Spleen (tissue), 11 donors: ENCODE data around the gene EIF4A3. TPM values are rescaled to one million over a fixed set of nuclear protein-coding genes. Genes with fewer than 3 reads are reported as not detected.

Source experiments
- DNase-seq: peaks from one replicate; pipeline ENCODE4 v3.0.0-alpha.2; 2020
- H3K27ac ChIP-seq, 8 donors: fragments of 200-600 bp; sonication (generic) in 7 of 8; 1 replicate in 4 of 8; 2 replicates in 4 of 8; pipeline versions ENCODE4 v1.5.0 to v1.8.0; 2016 to 2021; ENCODE audit warnings: inconsistent platforms in 4 of 8, mild to moderate bottlenecking in 4 of 8, moderate library complexity in 1 of 8
- H3K27me3 ChIP-seq, 7 donors: fragments of 200-600 bp; sonication (generic) in 6 of 7; replicated peaks in 1 of 7; 1 replicate in 4 of 7; 2 replicates in 3 of 7; pipeline versions ENCODE4 v1.5.0 to v1.8.0; 2016 to 2021; ENCODE audit warnings: inconsistent platforms in 3 of 7, mild to moderate bottlenecking in 1 of 7
- H3K36me3 ChIP-seq, 6 donors: fragments of 200-600 bp; sonication (generic) in 5 of 6; 1 replicate in 4 of 6; 2 replicates in 2 of 6; pipeline versions ENCODE4 v1.5.0 to v1.8.0; 2016 to 2021; ENCODE audit warnings: inconsistent platforms in 2 of 6
- H3K4me1 ChIP-seq, 6 donors: fragments of 200-600 bp; sonication (generic) in 5 of 6; 1 replicate in 3 of 6; 2 replicates in 3 of 6; pipeline versions ENCODE4 v1.5.0 to v1.8.0; 2016 to 2021; ENCODE audit warnings: inconsistent platforms in 3 of 6
- H3K4me3 ChIP-seq, 8 donors: fragments of 200-600 bp; sonication (generic) in 7 of 8; 1 replicate in 4 of 8; 2 replicates in 4 of 8; pipeline versions ENCODE4 v1.5.0 to v1.8.0; 2016 to 2021; ENCODE audit warnings: inconsistent platforms in 4 of 8, mild to moderate bottlenecking in 4 of 8, moderate library complexity in 2 of 8
- H3K9me3 ChIP-seq, 8 donors: fragments of 200-600 bp; sonication (generic) in 7 of 8; 1 replicate in 4 of 8; 2 replicates in 4 of 8; pipeline versions ENCODE4 v1.5.0 to v1.8.0; 2016 to 2021; ENCODE audit warnings: inconsistent platforms in 4 of 8
- CTCF ChIP-seq, 11 experiments: fragments of 200-600 bp in 7 of 11; fragments of 450-650 bp in 4 of 11; sonication (generic) in 4 of 11; IDR thresholded peaks in 8 of 11; conservative IDR thresholded peaks in 3 of 11; 1 replicate in 7 of 11; 2 replicates in 4 of 11; pipeline versions ENCODE4 v1.4.0 to v1.8.0; 2016 to 2021; ENCODE audit warnings: antibody characterized with exemption in 11 of 11, inconsistent platforms in 4 of 11, mild to moderate bottlenecking in 1 of 11
- POLR2A ChIP-seq, 3 donors: fragments of 450-650 bp; IDR thresholded peaks; one replicate each; pipeline ENCODE4 v1.5.1; 2017; ENCODE audit warnings: antibody characterized with exemption in 3 of 3, mild to moderate bottlenecking in 1 of 3
- POLR2AphosphoS5 ChIP-seq, 3 donors: sonication (generic); formaldehyde crosslinking; IDR thresholded peaks; one replicate each; pipeline ENCODE4 v1.5.1; 2017; ENCODE audit warnings: antibody characterized with exemption in 3 of 3
- WGBS, 5 donors: extraction: QIAGEN DNeasy Blood & Tissue Kit in 3 of 5; methylation state at CpG; one replicate each; pipeline versions ENCODE4 v1.1.5 to v1.1.7; 2013 to 2018; 5-methylcytosine and 5-hydroxymethylcytosine counted together
- intact Hi-C: fragments of 100-400 bp; cut with DNase I; formaldehyde crosslinking; loops from one replicate; pipeline ENCODE4 v1.15.0; 2023; ENCODE audit warnings: low total_unique reads
- polyA plus RNA-seq, 3 donors: library from polyadenylated mRNA; stranded (reverse); fragments of 200-250 nt; gene quantifications; one replicate each; pipeline ENCODE4 v1.2.1, GENCODE V29; 2013
- total RNA-seq, 7 donors: library from RNA; depleted of rRNA in 3 of 7; stranded (reverse); fragments of >200 nt in 3 of 7; fragmentation: NEBNext Ultra II Directional in 4 of 7; extraction: Animal tissue kit (Norgen Biotek cat#: 25700) in 4 of 7; gene quantifications; one replicate each; pipeline versions ENCODE4 v1.1.0 to v1.2.1, GENCODE V29; 2016 to 2021
- donor health status: healthy with polysubstance abuse.
- donor health status: DM: no; HTN: no; CAD: no; lungs with moderate emphysema.
- donor health status: DM: no; HTN: no; CAD: no.
- donor health status: Bipolar disorder and iron deficiency.
- donor health status: healthy.
- donor health status: DM: no; HTN: no; CAD: no.
- donor health status: DM: yes; HTN: yes; CAD: no.

EIF4A3 gene
- total and polyA plus RNA-seq, 10 donors = 37.3 to 79.5 (median 63.6) TPM

- WGBS, 5 donors = 86 to 94% (median 92%) methylated on average over 5 of the region's 5 CpGs
These were observed 22.2 kb upstream of the EIF4A3 start for GRCh38 chr17:80169107-80169506.

GRCh38 chr17:80168371-80168770 lies 21.4 kb upstream of the EIF4A3 start:
- Histone ChIP-seq H3K4me1 (no peaks in the 10 kb centered on the region), H3K4me3 (no peak overlapping the region), H3K36me3 (no peaks in the 10 kb centered on the region), H3K9me3 (no peaks in the 10 kb centered on the region), H3K27ac (no peak overlapping the region), H3K27me3 (no peaks in the 10 kb centered on the region)
- 70 to 96% (median 88%) methylated on average over 5 of the region's 5 CpGs for WGBS, 5 donors
- intact Hi-C loops = no loop called here
- DNase-seq = no peak
- no peak for TF ChIP-seq CTCF (IDR thresholded peaks at IDR 0.05 in 8 of 11, conservative IDR thresholded peaks at IDR 0.05 in 3 of 11)
- no peak for TF ChIP-seq POLR2A (IDR thresholded peaks at IDR 0.05)
- no peak for TF ChIP-seq POLR2AphosphoS5 (IDR thresholded peaks at IDR 0.05)

More at GRCh38 chr17:80169107-80169506, 22.2 kb upstream of the EIF4A3 start:
- H3K27me3 ChIP-seq = no peaks in the 10 kb centered on the region
- H3K27ac ChIP-seq = no peak overlapping the region
- intact Hi-C loops = no loop called here
- no peaks in the 10 kb centered on the region for H3K36me3 ChIP-seq
- DNase-seq = no peak
- H3K4me1 ChIP-seq = no peaks in the 10 kb centered on the region
- TF ChIP-seq POLR2A (IDR thresholded peaks at IDR 0.05) = no peak
- TF ChIP-seq POLR2AphosphoS5 (IDR thresholded peaks at IDR 0.05) = no peak
- no peak for TF ChIP-seq CTCF (IDR thresholded peaks at IDR 0.05 in 8 of 11, conservative IDR thresholded peaks at IDR 0.05 in 3 of 11)
- H3K4me3 ChIP-seq = no peak overlapping the region
- H3K9me3 ChIP-seq = no peaks in the 10 kb centered on the region

- Histone ChIP-seq H3K9me3 (no peaks in the 10 kb centered on the region), H3K4me3 (no peak overlapping the region), H3K4me1 (no peaks in the 10 kb centered on the region), H3K36me3 (no peaks in the 10 kb centered on the region), H3K27me3 (no peaks in the 10 kb centered on the region), H3K27ac (no peak overlapping the region)
- WGBS, 5 donors = 78 to 89% (median 83%) methylated on average over 6 of the region's 6 CpGs
- no peak for TF ChIP-seq CTCF (IDR thresholded peaks at IDR 0.05 in 8 of 11, conservative IDR thresholded peaks at IDR 0.05 in 3 of 11)
- TF ChIP-seq POLR2A (IDR thresholded peaks at IDR 0.05) = no peak
- TF ChIP-seq POLR2AphosphoS5 (IDR thresholded peaks at IDR 0.05) = no peak
- intact Hi-C loops = no loop called here
- DNase-seq = no peak
These were observed 19.5 kb upstream of the EIF4A3 start for GRCh38 chr17:80166446-80166845.

- H3K4me1 ChIP-seq = no peaks in the 10 kb centered on the region
- no peaks in the 10 kb centered on the region for H3K36me3 ChIP-seq
- intact Hi-C loops = no loop called here
These were observed 17.3 kb upstream of the EIF4A3 start for GRCh38 chr17:80164185-80164584.

More at GRCh38 chr17:80164185-80164584, 17.3 kb upstream of the EIF4A3 start:
- 77 to 89% (median 81%) methylated on average over 11 of the region's 11 CpGs for WGBS, 5 donors
- H3K4me3 ChIP-seq = no peak overlapping the region
- H3K27ac ChIP-seq = no peak overlapping the region
- DNase-seq = no peak
- no peaks in the 10 kb centered on the region for H3K9me3 ChIP-seq
- no peak for TF ChIP-seq CTCF (IDR thresholded peaks at IDR 0.05 in 8 of 11, conservative IDR thresholded peaks at IDR 0.05 in 3 of 11)
- TF ChIP-seq POLR2AphosphoS5 (IDR thresholded peaks at IDR 0.05) = no peak
- TF ChIP-seq POLR2A (IDR thresholded peaks at IDR 0.05) = no peak
- H3K27me3 ChIP-seq = peaks cover 0 to 8% (median 0%) of the 10 kb centered on the region in 7 donors
